GM12801 (cell line): ENCODE results near the gene HDAC9.

Experiments
- CTCF ChIP-seq: IDR thresholded peaks from one replicate; pipeline ENCODE4 v1.5.1; 2011; ENCODE audit warnings: control low read depth; ENCODE audit not compliant: insufficient read length; ENCODE audit errors: extremely low read depth

HDAC9 gene

GRCh38 chr7:18760631-18761445 lies 265.3 kb downstream of the HDAC9 start:
- no peak for TF ChIP-seq CTCF

- no peak for TF ChIP-seq CTCF
Observed at GRCh38 chr7:18762189-18762588, 266.6 kb downstream of the HDAC9 start.

- TF ChIP-seq CTCF = no peak
Observed at GRCh38 chr7:18768256-18768655, 272.7 kb downstream of the HDAC9 start.

- TF ChIP-seq CTCF = no peak
Observed at GRCh38 chr7:18770154-18770811, 274.7 kb downstream of the HDAC9 start.

- TF ChIP-seq CTCF = no peak
Observed at GRCh38 chr7:18770822-18771221, 275.3 kb downstream of the HDAC9 start.

GRCh38 chr7:18771834-18772566 lies 276.5 kb downstream of the HDAC9 start:
- TF ChIP-seq CTCF = no peak

GRCh38 chr7:18772567-18772965 lies 277.0 kb downstream of the HDAC9 start:
- TF ChIP-seq CTCF = no peak
